ENCODE measurements around the gene DNAH1. TPM values are rescaled to one million over a fixed set of nuclear protein-coding genes. Genes with fewer than 3 reads are reported as not detected.

DNAH1 gene
- total and polyA plus RNA-seq, 2 experiments from 2014 or later, result 0.81 to 1.8 TPM

DNA sequence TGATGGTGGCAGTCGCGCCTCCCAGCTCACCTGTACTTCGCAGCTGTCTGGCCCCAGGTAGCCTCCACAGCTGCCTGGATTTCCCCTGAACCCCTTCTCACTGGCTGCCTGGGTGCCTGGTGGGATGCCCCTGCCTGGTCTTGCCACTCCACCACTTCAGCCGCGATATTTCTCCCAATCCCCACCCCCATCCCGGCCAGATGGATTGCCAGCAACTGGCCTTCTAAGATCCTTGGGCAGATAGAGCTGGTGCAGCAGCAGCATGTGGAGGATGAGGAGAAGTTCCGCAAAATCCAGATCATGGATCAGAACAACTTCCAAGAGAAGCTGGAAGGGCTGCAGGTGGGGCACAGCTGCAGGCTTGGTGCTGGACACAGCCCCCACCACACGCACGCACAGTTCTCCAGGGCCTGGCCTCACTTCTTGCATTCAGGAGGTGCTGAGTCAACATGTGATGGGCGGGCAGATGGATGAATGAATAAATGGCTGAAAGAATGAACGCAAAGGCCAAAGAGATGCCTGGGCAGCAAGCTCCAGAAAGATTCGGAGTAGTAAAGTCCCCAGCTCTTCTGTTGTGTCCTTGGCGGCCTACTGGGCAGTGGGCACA lies 35.7 kb downstream of the DNAH1 start:
- Mint-ChIP-seq H3K27me3 (ENCODE audit: insufficient read depth, low read depth, poor library complexity) (peaks cover 14% of the 10 kb centered on the region), H3K4me1 (no peaks in the 10 kb centered on the region), H3K27ac (no peak overlapping the region; the same call in 1 of the 2 replicates), H3K9me3 (no peaks in the 10 kb centered on the region), H3K36me3 (ENCODE audit: low read depth) (no peaks in the 10 kb centered on the region), H3K4me3 (no peak overlapping the region)
- H3K4me1 ChIP-seq (ENCODE audit: insufficient read depth), result no peaks in the 10 kb centered on the region
- no peaks in the 10 kb centered on the region for H3K36me3 ChIP-seq (ENCODE audit: insufficient read depth)
- TF ChIP-seq, protein P1, sequence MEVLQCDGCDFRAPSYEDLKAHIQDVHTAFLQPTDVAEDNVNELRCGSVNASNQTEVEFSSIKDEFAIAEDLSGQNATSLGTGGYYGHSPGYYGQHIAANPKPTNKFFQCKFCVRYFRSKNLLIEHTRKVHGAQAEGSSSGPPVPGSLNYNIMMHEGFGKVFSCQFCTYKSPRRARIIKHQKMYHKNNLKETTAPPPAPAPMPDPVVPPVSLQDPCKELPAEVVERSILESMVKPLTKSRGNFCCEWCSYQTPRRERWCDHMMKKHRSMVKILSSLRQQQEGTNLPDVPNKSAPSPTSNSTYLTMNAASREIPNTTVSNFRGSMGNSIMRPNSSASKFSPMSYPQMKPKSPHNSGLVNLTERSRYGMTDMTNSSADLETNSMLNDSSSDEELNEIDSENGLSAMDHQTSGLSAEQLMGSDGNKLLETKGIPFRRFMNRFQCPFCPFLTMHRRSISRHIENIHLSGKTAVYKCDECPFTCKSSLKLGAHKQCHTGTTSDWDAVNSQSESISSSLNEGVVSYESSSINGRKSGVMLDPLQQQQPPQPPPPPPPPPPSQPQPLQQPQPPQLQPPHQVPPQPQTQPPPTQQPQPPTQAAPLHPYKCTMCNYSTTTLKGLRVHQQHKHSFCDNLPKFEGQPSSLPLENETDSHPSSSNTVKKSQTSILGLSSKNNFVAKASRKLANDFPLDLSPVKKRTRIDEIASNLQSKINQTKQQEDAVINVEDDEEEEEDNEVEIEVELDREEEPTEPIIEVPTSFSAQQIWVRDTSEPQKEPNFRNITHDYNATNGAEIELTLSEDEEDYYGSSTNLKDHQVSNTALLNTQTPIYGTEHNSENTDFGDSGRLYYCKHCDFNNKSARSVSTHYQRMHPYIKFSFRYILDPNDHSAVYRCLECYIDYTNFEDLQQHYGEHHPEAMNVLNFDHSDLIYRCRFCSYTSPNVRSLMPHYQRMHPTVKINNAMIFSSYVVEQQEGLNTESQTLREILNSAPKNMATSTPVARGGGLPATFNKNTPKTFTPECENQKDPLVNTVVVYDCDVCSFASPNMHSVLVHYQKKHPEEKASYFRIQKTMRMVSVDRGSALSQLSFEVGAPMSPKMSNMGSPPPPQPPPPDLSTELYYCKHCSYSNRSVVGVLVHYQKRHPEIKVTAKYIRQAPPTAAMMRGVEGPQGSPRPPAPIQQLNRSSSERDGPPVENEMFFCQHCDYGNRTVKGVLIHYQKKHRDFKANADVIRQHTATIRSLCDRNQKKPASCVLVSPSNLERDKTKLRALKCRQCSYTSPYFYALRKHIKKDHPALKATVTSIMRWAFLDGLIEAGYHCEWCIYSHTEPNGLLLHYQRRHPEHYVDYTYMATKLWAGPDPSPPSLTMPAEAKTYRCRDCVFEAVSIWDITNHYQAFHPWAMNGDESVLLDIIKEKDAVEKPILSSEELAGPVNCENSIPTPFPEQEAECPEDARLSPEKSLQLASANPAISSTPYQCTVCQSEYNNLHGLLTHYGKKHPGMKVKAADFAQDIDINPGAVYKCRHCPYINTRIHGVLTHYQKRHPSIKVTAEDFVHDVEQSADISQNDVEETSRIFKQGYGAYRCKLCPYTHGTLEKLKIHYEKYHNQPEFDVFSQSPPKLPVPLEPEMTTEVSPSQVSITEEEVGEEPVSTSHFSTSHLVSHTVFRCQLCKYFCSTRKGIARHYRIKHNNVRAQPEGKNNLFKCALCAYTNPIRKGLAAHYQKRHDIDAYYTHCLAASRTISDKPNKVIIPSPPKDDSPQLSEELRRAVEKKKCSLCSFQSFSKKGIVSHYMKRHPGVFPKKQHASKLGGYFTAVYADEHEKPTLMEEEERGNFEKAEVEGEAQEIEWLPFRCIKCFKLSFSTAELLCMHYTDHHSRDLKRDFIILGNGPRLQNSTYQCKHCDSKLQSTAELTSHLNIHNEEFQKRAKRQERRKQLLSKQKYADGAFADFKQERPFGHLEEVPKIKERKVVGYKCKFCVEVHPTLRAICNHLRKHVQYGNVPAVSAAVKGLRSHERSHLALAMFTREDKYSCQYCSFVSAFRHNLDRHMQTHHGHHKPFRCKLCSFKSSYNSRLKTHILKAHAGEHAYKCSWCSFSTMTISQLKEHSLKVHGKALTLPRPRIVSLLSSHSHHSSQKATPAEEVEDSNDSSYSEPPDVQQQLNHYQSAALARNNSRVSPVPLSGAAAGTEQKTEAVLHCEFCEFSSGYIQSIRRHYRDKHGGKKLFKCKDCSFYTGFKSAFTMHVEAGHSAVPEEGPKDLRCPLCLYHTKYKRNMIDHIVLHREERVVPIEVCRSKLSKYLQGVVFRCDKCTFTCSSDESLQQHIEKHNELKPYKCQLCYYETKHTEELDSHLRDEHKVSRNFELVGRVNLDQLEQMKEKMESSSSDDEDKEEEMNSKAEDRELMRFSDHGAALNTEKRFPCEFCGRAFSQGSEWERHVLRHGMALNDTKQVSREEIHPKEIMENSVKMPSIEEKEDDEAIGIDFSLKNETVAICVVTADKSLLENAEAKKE (CRISPR knock-in tag; IDR thresholded peaks at IDR 0.05), result no peak
- TF ChIP-seq NANOG (IDR thresholded peaks at IDR 0.05; ENCODE audit: borderline replicate concordance), result no peak
- TF ChIP-seq EZH2 (IDR thresholded peaks at IDR 0.05; ENCODE audit: low read depth, unreplicated experiment), result no peak
- TF ChIP-seq, protein P2, sequence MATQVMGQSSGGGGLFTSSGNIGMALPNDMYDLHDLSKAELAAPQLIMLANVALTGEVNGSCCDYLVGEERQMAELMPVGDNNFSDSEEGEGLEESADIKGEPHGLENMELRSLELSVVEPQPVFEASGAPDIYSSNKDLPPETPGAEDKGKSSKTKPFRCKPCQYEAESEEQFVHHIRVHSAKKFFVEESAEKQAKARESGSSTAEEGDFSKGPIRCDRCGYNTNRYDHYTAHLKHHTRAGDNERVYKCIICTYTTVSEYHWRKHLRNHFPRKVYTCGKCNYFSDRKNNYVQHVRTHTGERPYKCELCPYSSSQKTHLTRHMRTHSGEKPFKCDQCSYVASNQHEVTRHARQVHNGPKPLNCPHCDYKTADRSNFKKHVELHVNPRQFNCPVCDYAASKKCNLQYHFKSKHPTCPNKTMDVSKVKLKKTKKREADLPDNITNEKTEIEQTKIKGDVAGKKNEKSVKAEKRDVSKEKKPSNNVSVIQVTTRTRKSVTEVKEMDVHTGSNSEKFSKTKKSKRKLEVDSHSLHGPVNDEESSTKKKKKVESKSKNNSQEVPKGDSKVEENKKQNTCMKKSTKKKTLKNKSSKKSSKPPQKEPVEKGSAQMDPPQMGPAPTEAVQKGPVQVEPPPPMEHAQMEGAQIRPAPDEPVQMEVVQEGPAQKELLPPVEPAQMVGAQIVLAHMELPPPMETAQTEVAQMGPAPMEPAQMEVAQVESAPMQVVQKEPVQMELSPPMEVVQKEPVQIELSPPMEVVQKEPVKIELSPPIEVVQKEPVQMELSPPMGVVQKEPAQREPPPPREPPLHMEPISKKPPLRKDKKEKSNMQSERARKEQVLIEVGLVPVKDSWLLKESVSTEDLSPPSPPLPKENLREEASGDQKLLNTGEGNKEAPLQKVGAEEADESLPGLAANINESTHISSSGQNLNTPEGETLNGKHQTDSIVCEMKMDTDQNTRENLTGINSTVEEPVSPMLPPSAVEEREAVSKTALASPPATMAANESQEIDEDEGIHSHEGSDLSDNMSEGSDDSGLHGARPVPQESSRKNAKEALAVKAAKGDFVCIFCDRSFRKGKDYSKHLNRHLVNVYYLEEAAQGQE (IDR thresholded peaks at IDR 0.05; ENCODE audit: unreplicated experiment), result no peak
- no peak for TF ChIP-seq POLR2AphosphoS5 (IDR thresholded peaks at IDR 0.05; ENCODE audit: low read depth)
- TF ChIP-seq ZNF331 (CRISPR knock-in tag; IDR thresholded peaks at IDR 0.05; ENCODE audit: low read depth), result no peak
- TF ChIP-seq ZNF114 (CRISPR knock-in tag; IDR thresholded peaks at IDR 0.05), result no peak
- TF ChIP-seq CREB1 (CRISPR knock-in tag; IDR thresholded peaks at IDR 0.05; ENCODE audit: low read depth), result no peak
- TF ChIP-seq, protein P3, sequence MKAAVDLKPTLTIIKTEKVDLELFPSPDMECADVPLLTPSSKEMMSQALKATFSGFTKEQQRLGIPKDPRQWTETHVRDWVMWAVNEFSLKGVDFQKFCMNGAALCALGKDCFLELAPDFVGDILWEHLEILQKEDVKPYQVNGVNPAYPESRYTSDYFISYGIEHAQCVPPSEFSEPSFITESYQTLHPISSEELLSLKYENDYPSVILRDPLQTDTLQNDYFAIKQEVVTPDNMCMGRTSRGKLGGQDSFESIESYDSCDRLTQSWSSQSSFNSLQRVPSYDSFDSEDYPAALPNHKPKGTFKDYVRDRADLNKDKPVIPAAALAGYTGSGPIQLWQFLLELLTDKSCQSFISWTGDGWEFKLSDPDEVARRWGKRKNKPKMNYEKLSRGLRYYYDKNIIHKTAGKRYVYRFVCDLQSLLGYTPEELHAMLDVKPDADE (IDR thresholded peaks at IDR 0.05), result no peak
- TF ChIP-seq JUNB (IDR thresholded peaks at IDR 0.05; ENCODE audit: unreplicated experiment), result no peak
- TF ChIP-seq, protein P4, sequence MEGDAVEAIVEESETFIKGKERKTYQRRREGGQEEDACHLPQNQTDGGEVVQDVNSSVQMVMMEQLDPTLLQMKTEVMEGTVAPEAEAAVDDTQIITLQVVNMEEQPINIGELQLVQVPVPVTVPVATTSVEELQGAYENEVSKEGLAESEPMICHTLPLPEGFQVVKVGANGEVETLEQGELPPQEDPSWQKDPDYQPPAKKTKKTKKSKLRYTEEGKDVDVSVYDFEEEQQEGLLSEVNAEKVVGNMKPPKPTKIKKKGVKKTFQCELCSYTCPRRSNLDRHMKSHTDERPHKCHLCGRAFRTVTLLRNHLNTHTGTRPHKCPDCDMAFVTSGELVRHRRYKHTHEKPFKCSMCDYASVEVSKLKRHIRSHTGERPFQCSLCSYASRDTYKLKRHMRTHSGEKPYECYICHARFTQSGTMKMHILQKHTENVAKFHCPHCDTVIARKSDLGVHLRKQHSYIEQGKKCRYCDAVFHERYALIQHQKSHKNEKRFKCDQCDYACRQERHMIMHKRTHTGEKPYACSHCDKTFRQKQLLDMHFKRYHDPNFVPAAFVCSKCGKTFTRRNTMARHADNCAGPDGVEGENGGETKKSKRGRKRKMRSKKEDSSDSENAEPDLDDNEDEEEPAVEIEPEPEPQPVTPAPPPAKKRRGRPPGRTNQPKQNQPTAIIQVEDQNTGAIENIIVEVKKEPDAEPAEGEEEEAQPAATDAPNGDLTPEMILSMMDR (conservative IDR thresholded peaks at IDR 0.05; ENCODE audit: low read depth in 2 of 2), result no peak
- TF ChIP-seq EZH2phosphoT487 (IDR thresholded peaks at IDR 0.05; ENCODE audit: unreplicated experiment), result no peak
- no peak for TF ChIP-seq STAT1 (IDR thresholded peaks at IDR 0.05; ENCODE audit: unreplicated experiment)
- H3K27ac ChIP-seq (ENCODE audit: low read depth), result no peak overlapping the region
- no peak overlapping the region for H3K4me3 ChIP-seq
- H3K27me3 ChIP-seq (ENCODE audit: insufficient read depth), result no peaks in the 10 kb centered on the region
- no peak overlapping the region for H2AFZ ChIP-seq
- H3K4me2 ChIP-seq, result no peak overlapping the region
- no peaks in the 10 kb centered on the region for H3K79me2 ChIP-seq (replicated peaks; ENCODE audit: insufficient read depth)
- H3F3A ChIP-seq (replicated peaks; ENCODE audit: low read depth), result no peaks in the 10 kb centered on the region
- no peaks in the 10 kb centered on the region for H4K20me1 ChIP-seq (replicated peaks; ENCODE audit: insufficient read depth)
- DNase-seq (ENCODE audit: low spot score) (no peak), ATAC-seq (no peak)
- H3K9me2 ChIP-seq (ENCODE audit: insufficient read depth), result no peaks in the 10 kb centered on the region

Data from GM23338 (cell line).